Mesendoderm (in vitro differentiated cells): Measurements from ENCODE around the gene CCNH. TPM values are rescaled to one million over a fixed set of nuclear protein-coding genes. Genes with fewer than 3 reads are reported as not detected.

Experiments
- DNase-seq: peaks from one replicate; pipeline ENCODE4 v3.0.0; 2013
- H2AK5ac ChIP-seq: 2 replicates; pipeline ENCODE4 v1.6.1; 2013; ENCODE audit warnings: low read length, inconsistent platforms
- H2BK120ac ChIP-seq: 2 replicates; pipeline ENCODE4 v1.6.1; 2013; ENCODE audit warnings: low read depth, mild to moderate bottlenecking, low read length, moderate library complexity, mixed read lengths
- H2BK15ac ChIP-seq: replicated peaks from 2 replicates; pipeline ENCODE4 v1.6.1; 2013; ENCODE audit warnings: low read depth, mild to moderate bottlenecking, moderate library complexity
- H2BK5ac ChIP-seq: 2 replicates; pipeline ENCODE4 v1.6.1; 2013; ENCODE audit warnings: low read length, inconsistent platforms
- H3K18ac ChIP-seq: 2 replicates; pipeline ENCODE4 v1.6.1; 2013; ENCODE audit warnings: mild to moderate bottlenecking, low read length, mixed read lengths
- H3K23ac ChIP-seq: one replicate; pipeline ENCODE4 v1.6.1; 2013; ENCODE audit warnings: low read length
- H3K27ac ChIP-seq: 2 replicates; pipeline ENCODE4 v1.5.1; 2013; ENCODE audit warnings: low read depth, mild to moderate bottlenecking, inconsistent platforms, low read length, moderate library complexity
- H3K27me3 ChIP-seq: 2 replicates; pipeline ENCODE4 v1.6.1; 2013; ENCODE audit warnings: low read length, control low read depth, mild to moderate bottlenecking, inconsistent platforms; ENCODE audit not compliant: insufficient read depth, poor library complexity
- H3K36me3 ChIP-seq: 2 replicates; pipeline ENCODE4 v1.6.1; 2013; ENCODE audit warnings: low read length, inconsistent platforms; ENCODE audit not compliant: control insufficient read depth, insufficient read depth
- H3K4ac ChIP-seq: one replicate; pipeline ENCODE4 v1.6.1; 2013; ENCODE audit warnings: low read depth, mild to moderate bottlenecking, low read length, moderate library complexity
- H3K4me1 ChIP-seq: 2 replicates; pipeline ENCODE4 v1.6.1; 2013; ENCODE audit warnings: low read depth, low read length, inconsistent platforms; ENCODE audit not compliant: control insufficient read depth
- H3K4me2 ChIP-seq: 2 replicates; pipeline ENCODE4 v1.6.1; 2013; ENCODE audit warnings: low read length
- H3K4me3 ChIP-seq: 2 replicates; pipeline ENCODE4 v1.5.1; 2013; ENCODE audit warnings: mild to moderate bottlenecking, low read length
- H3K56ac ChIP-seq: one replicate; pipeline ENCODE4 v1.6.1; 2013; ENCODE audit warnings: low read length
- H3K79me1 ChIP-seq: 2 replicates; pipeline ENCODE4 v1.6.1; 2013; ENCODE audit warnings: low read length, inconsistent platforms
- H3K79me2 ChIP-seq: 2 replicates; pipeline ENCODE4 v1.6.1; 2013; ENCODE audit warnings: mild to moderate bottlenecking, low read length; ENCODE audit not compliant: control insufficient read depth, insufficient read depth
- H3K9ac ChIP-seq: 2 replicates; pipeline ENCODE4 v1.6.1; 2013; ENCODE audit warnings: low read length, inconsistent platforms
- H4K5ac ChIP-seq: one replicate; pipeline ENCODE4 v1.6.1; 2013; ENCODE audit warnings: low read length
- H4K8ac ChIP-seq: one replicate; pipeline ENCODE4 v1.6.1; 2013; ENCODE audit warnings: low read depth, mild to moderate bottlenecking, control low read depth, low read length, moderate library complexity
- WGBS: extraction: QIAGEN DNeasy Blood & Tissue Kit; methylation state at CpG from one replicate; pipeline ENCODE4 v1.1.7; 2013; ENCODE audit warnings: low lambda C conversion rate, missing lambda C conversion rate; ENCODE audit not compliant: insufficient coverage; ENCODE audit errors: extremely low coverage; 5-methylcytosine and 5-hydroxymethylcytosine counted together
- small RNA-seq: library from polyadenylated mRNA; stranded (forward); fragments of <200 nt; extraction: miRNeasy Mini kit (QIAGEN cat#:217004); gene quantifications from one replicate; pipeline ENCODE3, GENCODE V24; 2013; ENCODE audit not compliant: insufficient read depth

Gene CCNH

DNA sequence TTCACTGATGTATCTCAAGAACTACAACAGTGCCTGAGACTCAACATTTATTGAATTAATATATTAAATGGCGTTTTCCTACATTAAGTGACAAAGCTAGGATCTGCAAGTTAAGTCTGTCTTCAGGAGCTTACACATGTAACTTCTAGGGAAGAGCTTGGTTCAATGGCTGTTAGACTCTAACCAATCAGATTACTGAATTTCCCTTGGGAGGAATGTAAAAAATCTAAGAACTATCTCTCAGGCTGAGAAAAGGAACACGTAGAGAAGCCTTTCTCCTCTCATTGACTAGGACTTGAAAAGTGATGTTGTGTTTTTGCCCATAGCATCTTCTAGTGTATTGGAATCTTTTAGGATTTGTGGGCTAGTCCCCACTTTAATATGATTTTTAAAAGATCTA is 53.6 kb downstream of the CCNH start:
- no peak overlapping the region for H2BK5ac ChIP-seq
- no peak overlapping the region for H3K56ac ChIP-seq
- no peak overlapping the region for H2AK5ac ChIP-seq
- no peaks in the 10 kb centered on the region for H3K36me3 ChIP-seq
- H3K27me3 ChIP-seq = no peaks in the 10 kb centered on the region
- H3K79me1 ChIP-seq = no peaks in the 10 kb centered on the region
- no CpG with 5 or more reads among the region's 2 CpGs for WGBS
- no peak overlapping the region for H3K18ac ChIP-seq
- H2BK120ac ChIP-seq = no peak overlapping the region
- H3K23ac ChIP-seq = no peak overlapping the region
- H3K4me1 ChIP-seq = no peaks in the 10 kb centered on the region
- H3K9ac ChIP-seq = no peak overlapping the region
- H3K79me2 ChIP-seq = no peaks in the 10 kb centered on the region
- H4K5ac ChIP-seq = no peak overlapping the region
- no peak overlapping the region for H2BK15ac ChIP-seq
- H4K8ac ChIP-seq = no peak overlapping the region
- H3K27ac ChIP-seq = no peak overlapping the region
- peak; percentile 57 for DNase-seq
- H3K4ac ChIP-seq = no peak overlapping the region
- no peak overlapping the region for H3K4me3 ChIP-seq
- no peak overlapping the region for H3K4me2 ChIP-seq

- Histone ChIP-seq H3K36me3 (no peaks in the 10 kb centered on the region), H3K4me1 (no peaks in the 10 kb centered on the region), H3K9ac (no peak overlapping the region), H3K79me1 (no peaks in the 10 kb centered on the region), H3K4ac (no peak overlapping the region), H2BK120ac (no peak overlapping the region), H3K4me3 (no peak overlapping the region), H3K18ac (no peak overlapping the region), H3K27me3 (no peaks in the 10 kb centered on the region), H3K27ac (no peak overlapping the region), H3K4me2 (no peak overlapping the region), H4K8ac (no peak overlapping the region), H3K23ac (no peak overlapping the region), H2AK5ac (no peak overlapping the region), H4K5ac (no peak overlapping the region), H2BK5ac (no peak overlapping the region), H3K79me2 (no peaks in the 10 kb centered on the region), H2BK15ac (no peak overlapping the region), H3K56ac (no peak overlapping the region)
- DNase-seq = no peak
- no CpG with 5 or more reads among the region's 1 CpG for WGBS
These were observed 58.2 kb downstream of the CCNH start for GRCh38 chr5:87354496-87354895.

- no peak overlapping the region for H3K23ac ChIP-seq
- no peak overlapping the region for H3K4me3 ChIP-seq
- H2BK5ac ChIP-seq = no peak overlapping the region
- no peaks in the 10 kb centered on the region for H3K4me1 ChIP-seq
- H3K27ac ChIP-seq = no peak overlapping the region
- no peak overlapping the region for H3K4me2 ChIP-seq
- H3K27me3 ChIP-seq = no peaks in the 10 kb centered on the region
- no peak overlapping the region for H3K18ac ChIP-seq
- no peak overlapping the region for H3K4ac ChIP-seq
- no peaks in the 10 kb centered on the region for H3K79me1 ChIP-seq
- DNase-seq = no peak
- H3K79me2 ChIP-seq = no peaks in the 10 kb centered on the region
- H2BK120ac ChIP-seq = no peak overlapping the region
- no peak overlapping the region for H3K9ac ChIP-seq
- no peak overlapping the region for H2BK15ac ChIP-seq
- H4K8ac ChIP-seq = no peak overlapping the region
- H3K36me3 ChIP-seq = no peaks in the 10 kb centered on the region
- H3K56ac ChIP-seq = no peak overlapping the region
- H4K5ac ChIP-seq = no peak overlapping the region
- no peak overlapping the region for H2AK5ac ChIP-seq
These were observed 64.9 kb downstream of the CCNH start for GRCh38 chr5:87347841-87348240.

DNA sequence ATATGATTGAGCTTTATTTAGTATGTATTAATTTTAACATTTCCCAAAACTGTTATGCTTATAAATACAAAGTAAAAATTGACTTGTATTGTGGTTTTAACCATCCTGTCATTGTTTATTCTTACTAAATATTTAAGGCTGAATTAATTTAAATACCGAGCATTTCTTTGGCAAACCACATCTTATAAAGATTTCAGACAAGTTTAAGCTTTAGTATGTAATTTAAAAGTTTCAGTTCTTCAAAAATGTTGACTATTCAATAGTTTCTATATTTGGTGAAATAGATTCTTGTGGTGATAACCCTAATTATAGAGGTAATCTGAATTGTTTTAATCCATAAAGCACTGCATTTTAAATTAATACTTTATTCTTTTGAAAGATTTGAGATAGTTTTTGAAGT is 65.5 kb downstream of the CCNH start:
- Histone ChIP-seq H3K27ac (no peak overlapping the region), H2BK120ac (no peak overlapping the region), H3K36me3 (no peaks in the 10 kb centered on the region), H3K23ac (no peak overlapping the region), H2BK5ac (no peak overlapping the region), H3K56ac (no peak overlapping the region), H2AK5ac (no peak overlapping the region), H3K18ac (no peak overlapping the region), H4K5ac (no peak overlapping the region), H3K27me3 (no peaks in the 10 kb centered on the region), H3K4me3 (no peak overlapping the region), H3K4ac (no peak overlapping the region), H3K4me1 (no peaks in the 10 kb centered on the region), H3K79me2 (no peaks in the 10 kb centered on the region), H3K79me1 (no peaks in the 10 kb centered on the region), H3K4me2 (no peak overlapping the region), H4K8ac (no peak overlapping the region), H3K9ac (no peak overlapping the region), H2BK15ac (no peak overlapping the region)
- WGBS = no CpG with 5 or more reads among the region's 1 CpG
- DNase-seq = no peak

Small RNAs within 50 kb of the gene (small RNA-seq; reads per million reads assigned to genes)
- gene RNU6-727P = not detected
